HEK293T (cell line): ENCODE results near the gene STK39.

Experiments used
- CTCF ChIA-PET: fragments of 350-600 bp; formaldehyde crosslinking; extraction: SDS; loops from one replicate; lab custom pipeline; 2021; ENCODE audit warnings: antibody characterized with exemption, inconsistent platforms; lab: Yijun Ruan, JAX
- POLR2A ChIA-PET: fragments of 350-600 bp; formaldehyde crosslinking; extraction: SDS; loops from one replicate; lab custom pipeline; 2020; ENCODE audit warnings: antibody characterized with exemption, inconsistent platforms; lab: Yijun Ruan, JAX
- DNase-seq: peaks from one replicate; pipeline ENCODE4 v3.0.0; 2012; ENCODE audit warnings: mixed read lengths; ENCODE audit errors: extremely low spot score
- ARNT ChIP-seq: fragments of 450-650 bp; IDR thresholded peaks from 2 replicates; pipeline ENCODE4 v1.6.1; 2017; ENCODE audit warnings: mild to moderate bottlenecking
- BHLHE40 ChIP-seq: fragments of 450-650 bp; IDR thresholded peaks from 2 replicates; pipeline ENCODE4 v1.6.1; 2016; ENCODE audit warnings: mild to moderate bottlenecking, moderate library complexity, borderline replicate concordance
- CTBP1 ChIP-seq: fragments of 450-650 bp; IDR thresholded peaks from 2 replicates; pipeline ENCODE4 v1.6.1; 2016; ENCODE audit warnings: borderline replicate concordance
- ELF4 ChIP-seq: fragments of 450-650 bp; IDR thresholded peaks from 2 replicates; pipeline ENCODE4 v1.6.1; 2017; ENCODE audit warnings: antibody characterized with exemption
- FOXA1 ChIP-seq: fragments of 450-650 bp; IDR thresholded peaks from 2 replicates; pipeline ENCODE4 v1.6.1; 2016; ENCODE audit warnings: mild to moderate bottlenecking
- FOXK2 ChIP-seq: fragments of 450-650 bp; IDR thresholded peaks from 2 replicates; pipeline ENCODE4 v1.6.1; 2016; ENCODE audit warnings: mild to moderate bottlenecking
- FOXM1 ChIP-seq: fragments of 450-650 bp; IDR thresholded peaks from 2 replicates; pipeline ENCODE4 v1.6.1; 2017; ENCODE audit warnings: mild to moderate bottlenecking, borderline replicate concordance
- HDGF ChIP-seq: fragments of 450-650 bp; IDR thresholded peaks from 2 replicates; pipeline ENCODE4 v1.6.1; 2017; ENCODE audit warnings: antibody characterized with exemption, borderline replicate concordance
- L3MBTL2 ChIP-seq: fragments of 450-650 bp; conservative IDR thresholded peaks from 2 replicates; pipeline ENCODE4 v1.6.1; 2016; ENCODE audit warnings: mild to moderate bottlenecking
- LEF1 ChIP-seq: fragments of 450-650 bp; IDR thresholded peaks from 2 replicates; pipeline ENCODE4 v1.6.1; 2017; ENCODE audit warnings: mild to moderate bottlenecking, borderline replicate concordance
- NFRKB ChIP-seq: fragments of 450-650 bp; IDR thresholded peaks from 2 replicates; pipeline ENCODE4 v1.6.1; 2016; ENCODE audit warnings: mild to moderate bottlenecking, moderate library complexity
- PKNOX1 ChIP-seq: fragments of 450-650 bp; IDR thresholded peaks from 2 replicates; pipeline ENCODE4 v1.6.1; 2016
- SP1 ChIP-seq: fragments of 450-650 bp; IDR thresholded peaks from 2 replicates; pipeline ENCODE4 v1.6.1; 2017
- TARDBP ChIP-seq: fragments of 450-650 bp; IDR thresholded peaks from 2 replicates; pipeline ENCODE4 v1.6.1; 2016

STK39 gene

GRCh38 chr2:168143813-168144212 lies 103.6 kb downstream of the STK39 start:
- POLR2A ChIA-PET, result no interaction called here
- CTCF ChIA-PET, result no interaction called here
- no peak for DNase-seq
- no peak for TF ChIP-seq BHLHE40
- no peak for TF ChIP-seq L3MBTL2
- no peak for TF ChIP-seq CTBP1
- TF ChIP-seq ARNT, result no peak
- no peak for TF ChIP-seq FOXK2
- TF ChIP-seq FOXA1, result no peak
- no peak for TF ChIP-seq HDGF
- TF ChIP-seq PKNOX1, result no peak
- TF ChIP-seq LEF1, result no peak

GRCh38 chr2:168140892-168141291 lies 106.5 kb downstream of the STK39 start:
- ChIA-PET CTCF (interaction anchor here (0.6 kb wide), 1 partner anchor 178 kb away, joined by 3 read pairs; no protein-coding TSS in a partner anchor), POLR2A (no interaction called here)
- no peak for DNase-seq
- TF ChIP-seq CTBP1, result no peak
- TF ChIP-seq HDGF, result no peak
- TF ChIP-seq FOXA1, result no peak
- no peak for TF ChIP-seq PKNOX1
- no peak for TF ChIP-seq LEF1
- no peak for TF ChIP-seq NFRKB
- TF ChIP-seq BHLHE40, result no peak
- TF ChIP-seq TARDBP, result no peak
- TF ChIP-seq ELF4, result no peak

- ChIA-PET CTCF (no interaction called here), POLR2A (no interaction called here)
- TF ChIP-seq ELF4 (no peak), L3MBTL2 (no peak), FOXA1 (no peak), CTBP1 (no peak), TARDBP (no peak), HDGF (no peak), PKNOX1 (no peak), LEF1 (no peak), FOXK2 (no peak), FOXM1 (no peak)
- no peak for DNase-seq
Measured at GRCh38 chr2:168139852-168140251, 107.5 kb downstream of the STK39 start.

- DNase-seq, result no peak
- ChIA-PET POLR2A (no interaction called here), CTCF (interaction anchor here (0.6 to 1.8 kb wide), 2 partner anchors 19 to 53 kb away, joined by 3 read pairs; no protein-coding TSS in a partner anchor)
- TF ChIP-seq L3MBTL2, result no peak
- TF ChIP-seq CTBP1, result no peak
Measured at GRCh38 chr2:168138901-168139300, 108.5 kb downstream of the STK39 start.

GRCh38 chr2:168138374-168138773 lies 109.0 kb downstream of the STK39 start:
- CTCF ChIA-PET, result interaction anchor here (0.6 to 1.8 kb wide), 3 partner anchors 10 to 54 kb away, joined by 3 read pairs; no protein-coding TSS in a partner anchor
- POLR2A ChIA-PET, result no interaction called here
- TF ChIP-seq FOXA1 (no peak), ARNT (no peak), NFRKB (no peak), BHLHE40 (no peak), HDGF (no peak), ELF4 (no peak)
- no peak for DNase-seq

- ChIA-PET CTCF (interaction anchor here (1.0 to 1.8 kb wide), 2 partner anchors 11 to 18 kb away, joined by 3 read pairs; no protein-coding TSS in a partner anchor), POLR2A (no interaction called here)
- DNase-seq, result no peak
- TF ChIP-seq CTBP1 (no peak), ARNT (no peak), HDGF (no peak), LEF1 (no peak), NFRKB (no peak), L3MBTL2 (no peak), PKNOX1 (no peak), FOXM1 (no peak), FOXK2 (no peak), TARDBP (no peak), BHLHE40 (no peak), ELF4 (no peak), SP1 (no peak)
Measured at GRCh38 chr2:168137510-168138180, 109.8 kb downstream of the STK39 start.
